Bladder microvascular endothelial cell (primary cell): Measurements from ENCODE around the gene KRTAP10-6. TPM values are rescaled to one million over a fixed set of nuclear protein-coding genes. Genes with fewer than 3 reads are reported as not detected.

Source experiments
- total RNA-seq: library from RNA; depleted of rRNA; stranded (reverse); fragments of >200 nt; gene quantifications from 2 replicates; pipeline ENCODE4 v1.2.3, GENCODE V29; 2014

Gene KRTAP10-6
- total RNA-seq = not detected in 2 replicates

GRCh38 chr21:44592446-44593311 is at the start of gene KRTAP10-6:
KRTAP10-6 (minus strand) TSS chr21:44592505; CDS start chr21:44592484, 21 bp downstream.

GRCh38 chr21:44637018-44637850 is 44.9 kb upstream of the KRTAP10-6 start, which contains the start of gene KRTAP10-10:
KRTAP10-10 (plus strand) TSS chr21:44637356; CDS start chr21:44637418, 62 bp downstream.

GRCh38 chr21:44626673-44627143 is 34.4 kb upstream of the KRTAP10-6 start, which contains the start of gene KRTAP10-9:
KRTAP10-9 (plus strand) TSS chr21:44627093; CDS start chr21:44627172, 79 bp downstream.

GRCh38 chr21:44612029-44612486 is 19.8 kb upstream of the KRTAP10-6 start, which contains the start of gene KRTAP10-8:
KRTAP10-8 (plus strand) TSS chr21:44612079; CDS start chr21:44612101, 22 bp downstream.

GRCh38 chr21:44600118-44600978 is 8.0 kb upstream of the KRTAP10-6 start, which contains the start of gene KRTAP10-7:
KRTAP10-7 (plus strand) TSS chr21:44600597; CDS start chr21:44600622, 25 bp downstream.

GRCh38 chr21:44580231-44580821 is 12.0 kb downstream of the KRTAP10-6 start, which contains the start of gene KRTAP10-5:
KRTAP10-5 (minus strand) TSS chr21:44580604; CDS start chr21:44580578, 26 bp downstream.

GRCh38 chr21:44573630-44574456 is 18.5 kb downstream of the KRTAP10-6 start, which contains the start of gene KRTAP10-4:
KRTAP10-4 (plus strand) TSS chr21:44573729; CDS start chr21:44573759, 30 bp downstream.

GRCh38 chr21:44558695-44559094 is 33.6 kb downstream of the KRTAP10-6 start, which contains the start of gene KRTAP10-3:
KRTAP10-3 (minus strand) TSS chr21:44558795; CDS start chr21:44558715, 80 bp downstream.

GRCh38 chr21:44551340-44551961 is 40.9 kb downstream of the KRTAP10-6 start, which contains the start of gene KRTAP10-2:
KRTAP10-2 (minus strand) TSS chr21:44551505; CDS start chr21:44551458, 47 bp downstream.

Other genes starting within 250 kb of the KRTAP10-6 start
- gene TRPM2, start 238.9 kb downstream of the KRTAP10-6 start, total RNA-seq = 0.76 and 2.1 TPM in 2 replicates
- gene LRRC3, start 137.0 kb downstream of the KRTAP10-6 start, total RNA-seq = 0.97 and 2.0 TPM in 2 replicates
- gene KRTAP10-1, start 52.3 kb downstream of the KRTAP10-6 start, total RNA-seq = not detected in 2 replicates
- not detected in 2 replicates for gene KRTAP10-2, start 41.0 kb downstream of the KRTAP10-6 start, total RNA-seq
- not detected in 2 replicates for gene KRTAP10-3, start 33.7 kb downstream of the KRTAP10-6 start, total RNA-seq
- not detected in 2 replicates for gene KRTAP10-4, start 18.8 kb downstream of the KRTAP10-6 start, total RNA-seq
- not detected in 2 replicates for gene KRTAP10-5, start 11.9 kb downstream of the KRTAP10-6 start, total RNA-seq
- gene KRTAP10-7, start 8.1 kb upstream of the KRTAP10-6 start, total RNA-seq = not detected in 2 replicates
- not detected in 2 replicates for gene KRTAP10-8, start 19.6 kb upstream of the KRTAP10-6 start, total RNA-seq
- gene KRTAP10-9, start 34.6 kb upstream of the KRTAP10-6 start, total RNA-seq = not detected in 2 replicates
- not detected in 2 replicates for gene KRTAP10-10, start 44.9 kb upstream of the KRTAP10-6 start, total RNA-seq
- gene KRTAP10-11, start 53.9 kb upstream of the KRTAP10-6 start, total RNA-seq = not detected in 2 replicates
- gene KRTAP12-4, start 62.2 kb upstream of the KRTAP10-6 start, total RNA-seq = not detected in 2 replicates
- not detected in 2 replicates for gene KRTAP12-3, start 65.4 kb upstream of the KRTAP10-6 start, total RNA-seq
- gene KRTAP12-2, start 74.4 kb upstream of the KRTAP10-6 start, total RNA-seq = not detected in 2 replicates
- not detected in 2 replicates for gene KRTAP12-1, start 89.7 kb upstream of the KRTAP10-6 start, total RNA-seq
- not detected in 2 replicates for gene KRTAP10-12, start 104.7 kb upstream of the KRTAP10-6 start, total RNA-seq
- gene TSPEAR, start 119.1 kb upstream of the KRTAP10-6 start, total RNA-seq = 0.19 TPM in 1 of 2 replicates, not detected in the other
- 61.2 and 109 TPM in 2 replicates for gene UBE2G2, start 209.3 kb upstream of the KRTAP10-6 start, total RNA-seq
- gene SUMO3, start 225.6 kb upstream of the KRTAP10-6 start, total RNA-seq = 77.9 and 93.5 TPM in 2 replicates